SKM-1 treated with dmso at 0.1 percent for 144 hours (cell line): ENCODE results near the gene MANBA.

Experiments
- DNase-seq: peaks from one replicate; lab custom pipeline; 2025; ENCODE audit not compliant: unreplicated experiment; lab: John Stamatoyannopoulos, UW

MANBA gene

DNA sequence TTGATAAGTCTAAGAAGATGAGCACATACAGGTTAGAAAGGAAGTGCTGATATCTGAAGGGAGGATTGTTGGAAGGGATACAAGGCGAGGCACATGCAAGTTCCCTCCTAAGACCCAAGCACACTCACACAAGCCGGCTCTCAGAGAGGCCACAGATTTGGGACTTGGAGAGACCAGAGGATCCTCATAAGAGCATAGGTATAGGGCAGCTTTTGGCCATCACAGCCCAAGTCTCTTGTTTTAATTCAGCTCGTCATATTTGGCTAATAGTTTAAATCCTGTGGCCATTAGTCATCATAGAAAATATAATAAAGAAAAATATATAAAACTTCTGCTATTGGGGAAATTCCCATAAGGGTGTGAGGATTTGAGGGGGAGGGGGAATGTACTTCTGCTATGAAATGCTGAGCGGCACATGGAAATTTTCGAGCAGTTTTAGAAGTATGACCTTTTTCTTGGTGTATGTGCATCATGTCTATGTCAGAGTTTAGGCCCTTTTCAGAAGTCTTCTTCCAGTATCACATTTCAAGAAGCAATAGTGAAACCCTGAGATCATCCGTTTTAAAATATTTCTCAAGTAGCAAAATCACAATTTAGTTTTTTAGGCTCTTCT is 161.9 kb downstream of the MANBA start:
- DNase-seq: no peak

DNA sequence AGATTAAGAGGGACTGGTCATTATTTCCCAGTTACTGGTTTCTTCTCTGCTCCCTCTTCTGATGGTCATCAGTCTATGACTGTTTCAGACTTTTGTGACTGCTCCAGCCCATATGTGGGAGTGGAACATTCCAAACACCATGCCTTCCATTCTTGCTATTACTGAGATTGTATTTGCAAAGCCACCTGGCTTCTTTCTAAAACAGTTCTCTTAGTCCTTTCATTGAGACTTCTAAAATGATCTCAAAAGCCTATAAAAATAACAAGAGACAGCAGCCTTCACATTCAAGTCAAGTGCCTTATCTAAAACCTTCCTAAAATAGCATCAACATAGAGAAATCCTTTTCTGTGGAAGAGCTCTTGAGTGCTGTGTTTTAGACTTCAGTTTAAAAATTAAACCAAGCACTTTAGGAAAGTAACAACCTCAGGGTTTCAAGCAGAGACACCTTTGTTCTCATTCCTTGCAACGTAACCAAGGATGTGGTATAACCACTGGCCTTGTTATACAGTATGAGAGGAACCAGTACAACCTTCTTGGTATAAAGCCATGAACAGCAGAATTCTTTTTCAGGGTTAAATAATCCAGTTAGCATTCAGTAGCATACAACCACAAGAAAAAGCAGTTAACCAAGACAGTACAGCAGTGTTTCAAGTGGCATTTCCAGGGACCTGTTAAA is 162.5 kb downstream of the MANBA start:
- no peak for DNase-seq

DNA sequence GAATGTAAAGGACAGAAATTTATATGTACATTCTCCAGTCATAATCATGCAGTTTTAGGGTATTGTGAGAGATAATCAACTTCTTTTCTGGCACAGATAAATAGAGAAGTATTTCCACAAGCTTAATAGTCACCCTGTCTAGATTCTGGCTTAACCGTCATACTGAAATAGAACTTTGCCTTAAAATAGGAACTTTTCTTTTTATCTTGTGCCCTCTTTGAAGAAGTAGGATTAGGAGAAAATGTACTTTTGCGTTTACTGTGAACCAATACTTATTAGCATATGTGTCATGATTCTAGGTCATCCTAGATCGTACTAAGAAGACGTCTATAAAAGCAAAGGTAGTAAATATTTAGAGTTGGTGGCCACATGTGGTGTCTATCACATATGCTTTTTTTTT is 164.2 kb downstream of the MANBA start:
- no peak for DNase-seq

DNA sequence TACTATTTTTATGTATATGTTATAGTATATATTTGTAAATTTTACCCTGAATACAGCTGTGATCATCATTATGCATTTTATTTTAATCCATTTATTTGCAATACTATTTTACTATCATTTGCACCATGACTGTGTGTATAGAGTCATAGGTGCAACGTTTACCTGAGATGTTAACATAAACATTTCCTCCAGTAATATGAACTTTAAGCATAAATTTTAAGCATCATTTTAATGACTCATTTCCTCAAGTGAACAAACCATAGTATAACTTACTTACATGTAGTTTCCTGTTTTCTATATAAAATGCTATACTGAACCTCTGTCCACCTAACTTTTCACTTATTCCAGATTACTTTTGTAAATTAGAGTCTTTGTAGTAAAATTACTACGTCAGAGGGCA is 166.8 kb downstream of the MANBA start:
- no peak for DNase-seq

DNA sequence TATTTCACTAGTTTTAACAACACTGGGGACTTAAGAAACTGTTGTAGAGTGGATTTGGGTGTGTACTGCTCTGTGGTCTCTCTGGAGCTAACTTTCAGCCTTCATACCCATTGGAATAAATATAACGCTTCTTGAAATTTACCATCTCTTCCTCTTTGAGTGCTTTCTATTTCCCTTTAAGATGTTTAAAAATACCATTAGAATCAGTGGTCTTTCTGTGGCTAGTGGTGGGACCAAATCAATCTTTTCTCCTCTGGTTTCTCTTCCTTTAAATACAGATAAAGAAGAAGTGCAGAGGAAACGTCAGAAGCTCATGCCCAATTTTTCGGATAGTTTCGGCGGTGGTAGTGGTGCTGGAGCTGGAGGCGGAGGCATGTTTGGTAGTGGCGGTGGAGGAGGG is 167.6 kb downstream of the MANBA start:
- no peak for DNase-seq

DNA sequence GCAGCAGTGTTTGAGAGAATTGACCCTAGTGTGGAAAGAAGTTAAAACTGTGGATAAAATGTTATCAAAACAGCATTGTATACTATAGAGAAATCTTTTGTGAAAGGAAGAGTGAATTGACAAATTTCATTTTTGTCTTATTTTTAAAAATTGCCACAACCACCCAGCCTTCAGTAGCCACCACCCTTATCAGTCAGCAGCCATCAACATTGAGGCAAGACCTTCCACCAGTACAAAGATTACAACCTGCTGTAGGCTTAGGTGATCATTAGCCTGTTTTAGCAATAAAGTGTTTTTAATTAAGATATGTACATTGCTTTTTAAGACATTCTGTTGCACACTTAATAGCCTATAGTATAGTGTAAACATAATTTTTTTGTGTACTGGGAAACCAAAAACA is 168.5 kb downstream of the MANBA start:
- no peak for DNase-seq

DNA sequence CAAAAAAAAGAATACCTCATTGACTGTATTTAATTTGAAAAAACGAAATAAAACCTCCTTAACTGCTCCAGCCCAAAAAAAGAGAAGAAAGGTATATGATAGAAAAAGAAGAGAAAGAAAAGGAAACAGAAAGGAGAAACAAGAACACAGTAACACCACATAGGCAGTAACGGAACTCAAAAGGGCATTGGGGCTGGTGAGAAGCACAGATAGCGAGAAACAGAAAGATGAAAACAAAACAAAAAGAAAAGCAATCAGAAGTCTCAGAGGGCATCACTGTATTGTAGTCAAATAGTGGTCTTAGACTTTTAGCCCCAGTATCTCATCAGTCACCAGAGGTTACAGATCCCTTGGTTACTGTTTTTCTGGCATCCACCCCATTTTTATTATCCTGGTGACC is 171.0 kb downstream of the MANBA start:
- no peak for DNase-seq

DNA sequence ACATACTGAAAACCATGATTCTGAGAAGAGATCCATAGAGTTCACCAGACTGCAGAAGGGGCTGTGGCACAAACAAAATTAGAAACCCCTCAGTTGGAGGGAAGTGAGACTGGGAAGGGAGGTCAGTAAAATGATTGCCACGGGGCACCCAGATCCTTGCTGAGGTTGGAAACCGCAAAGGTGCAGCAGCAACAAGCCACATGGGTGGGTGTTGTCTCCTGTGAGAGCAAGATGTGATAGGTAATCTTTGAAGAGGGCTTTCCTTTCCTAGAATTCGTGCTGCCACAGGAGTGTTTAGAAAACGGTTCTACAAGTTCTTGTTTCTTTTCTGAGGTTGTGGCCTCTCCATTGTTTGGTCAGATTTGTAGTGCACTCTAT is 174.1 kb downstream of the MANBA start:
- DNase-seq: no peak

DNA sequence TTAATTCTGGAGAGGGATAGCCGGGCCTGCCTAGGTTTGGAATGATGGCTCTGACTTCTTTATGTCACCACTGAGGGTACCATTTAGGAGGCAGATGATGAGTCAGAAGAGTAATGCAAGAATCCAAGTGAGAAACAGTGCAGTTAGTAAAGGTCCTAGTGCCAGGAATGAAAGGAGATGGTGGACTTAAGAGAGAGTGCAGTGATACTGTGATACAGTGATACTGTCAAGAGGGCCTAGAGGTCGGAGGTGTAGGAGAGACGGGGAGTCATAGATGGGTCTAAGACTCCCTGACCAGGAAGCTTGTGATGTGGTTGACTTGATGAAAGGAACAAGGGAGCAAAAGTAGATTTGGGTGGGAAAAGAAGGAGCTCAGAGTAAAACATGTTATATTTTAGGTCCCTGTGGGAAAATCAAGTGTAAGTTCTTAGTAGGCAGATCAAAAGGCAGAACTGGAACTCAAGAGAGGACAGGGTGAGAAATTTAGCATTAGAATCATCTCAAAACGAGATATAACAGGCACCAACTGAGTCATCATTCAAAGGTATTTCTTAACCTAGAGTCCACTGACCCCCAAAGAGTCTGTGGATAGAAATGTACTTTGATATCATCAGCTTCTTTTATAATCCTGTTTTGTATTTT is 174.6 kb downstream of the MANBA start:
- DNase-seq: no peak

DNA sequence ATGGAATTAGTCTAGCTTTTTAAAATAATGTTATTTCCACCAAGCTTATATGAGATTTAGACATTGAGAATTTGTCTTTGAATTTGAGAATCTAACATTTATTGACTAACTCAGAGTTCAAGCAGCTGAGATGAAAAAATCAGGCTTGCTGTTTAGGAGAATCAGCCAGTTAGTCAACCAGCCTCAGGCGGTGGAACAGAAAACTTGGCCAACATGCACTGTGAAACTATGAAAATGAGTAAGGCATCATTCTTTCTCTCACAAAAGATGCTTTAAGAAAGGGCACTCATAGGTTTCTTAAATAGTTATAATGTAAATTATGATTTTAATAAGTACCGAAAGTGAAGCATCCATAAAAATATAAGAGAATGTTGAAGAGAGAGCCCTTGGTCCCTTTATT is 175.4 kb downstream of the MANBA start:
- no peak for DNase-seq

DNA sequence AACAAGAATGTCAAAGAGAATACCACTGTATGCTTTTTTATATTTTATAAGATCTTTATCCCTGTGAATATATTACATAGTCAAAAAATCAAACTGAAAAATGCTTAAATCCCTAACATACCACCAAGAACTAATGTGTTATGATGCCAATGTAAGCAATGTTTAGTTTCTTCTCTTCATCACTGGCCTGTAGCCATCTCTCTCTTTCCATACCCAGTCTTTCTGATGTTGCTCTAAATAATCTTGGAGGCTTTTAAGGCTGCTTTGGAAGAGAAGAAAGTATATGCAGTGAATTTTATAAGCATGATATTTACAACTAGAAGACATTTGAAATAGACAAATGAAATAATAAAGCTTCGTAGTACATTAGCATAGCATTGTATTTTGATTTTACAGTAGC is 176.7 kb downstream of the MANBA start:
- no peak for DNase-seq
